GM19468 (cell line): Measurements from ENCODE around the gene WDR77.

Source experiments
- ATAC-seq: cut with Tn5 transposase; IDR thresholded peaks from one replicate; pipeline ENCODE4 v1.9.1; 2021; ENCODE audit warnings: mild to moderate bottlenecking, moderate library complexity, moderate number of reproducible peaks; ENCODE audit not compliant: unreplicated experiment; ENCODE audit errors: extremely low read depth

Gene WDR77

DNA sequence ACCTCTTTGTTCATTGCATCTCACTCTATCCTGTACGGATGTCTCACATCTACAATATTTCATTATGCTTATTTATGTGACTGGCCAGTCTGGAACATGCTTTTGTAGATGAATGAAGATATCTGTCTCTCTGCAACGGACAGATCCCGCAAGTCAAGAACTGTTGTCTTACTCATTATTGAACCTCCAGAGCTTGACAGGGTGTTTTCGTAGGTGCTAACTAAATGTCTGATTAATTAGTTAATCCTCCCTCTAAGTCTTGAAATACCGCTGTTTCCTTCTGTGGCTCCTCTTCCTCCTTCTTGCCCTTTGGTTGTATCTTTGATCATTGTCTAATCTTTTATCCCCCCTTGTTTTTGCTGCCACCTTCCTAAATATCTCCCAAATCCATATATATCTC is 21.5 kb upstream of the WDR77 start:
- no peak for ATAC-seq

DNA sequence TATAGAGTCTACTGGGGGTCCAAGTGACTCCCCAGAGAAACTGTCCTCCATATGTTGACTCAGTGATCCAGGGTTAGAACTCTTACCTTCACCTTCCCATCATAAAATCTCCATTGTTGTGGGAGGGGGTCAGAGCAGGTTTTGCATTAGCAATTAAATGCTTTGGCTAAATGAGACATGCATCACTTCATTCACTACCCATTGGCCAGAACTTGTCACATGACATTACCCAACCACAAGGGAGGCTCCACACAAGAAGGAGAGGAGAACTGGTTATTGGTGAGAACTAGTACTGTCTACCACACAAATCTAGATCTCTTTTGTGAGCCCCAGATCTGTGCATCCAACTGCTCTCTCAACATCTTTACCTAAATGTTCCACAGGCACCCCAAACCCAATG is 20.5 kb upstream of the WDR77 start:
- no peak for ATAC-seq

DNA sequence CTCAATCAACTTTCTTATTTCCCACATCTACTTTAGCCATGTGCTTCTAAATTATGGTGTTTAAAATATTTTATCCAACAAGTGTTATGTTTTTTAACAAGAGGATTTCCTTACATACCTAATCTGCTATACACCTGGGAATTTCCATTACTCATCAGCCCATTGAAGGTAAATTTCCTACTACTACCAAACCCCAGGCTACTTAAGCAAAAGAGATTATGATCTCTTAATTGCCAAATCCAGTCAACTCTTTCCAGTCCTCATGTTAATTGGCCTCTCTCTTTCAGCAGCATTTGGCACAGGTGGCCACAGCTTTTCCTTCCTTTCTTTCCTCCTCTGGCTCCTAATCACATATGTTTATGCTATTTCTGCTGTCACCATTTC is 19.7 kb upstream of the WDR77 start:
- ATAC-seq, result no peak

DNA sequence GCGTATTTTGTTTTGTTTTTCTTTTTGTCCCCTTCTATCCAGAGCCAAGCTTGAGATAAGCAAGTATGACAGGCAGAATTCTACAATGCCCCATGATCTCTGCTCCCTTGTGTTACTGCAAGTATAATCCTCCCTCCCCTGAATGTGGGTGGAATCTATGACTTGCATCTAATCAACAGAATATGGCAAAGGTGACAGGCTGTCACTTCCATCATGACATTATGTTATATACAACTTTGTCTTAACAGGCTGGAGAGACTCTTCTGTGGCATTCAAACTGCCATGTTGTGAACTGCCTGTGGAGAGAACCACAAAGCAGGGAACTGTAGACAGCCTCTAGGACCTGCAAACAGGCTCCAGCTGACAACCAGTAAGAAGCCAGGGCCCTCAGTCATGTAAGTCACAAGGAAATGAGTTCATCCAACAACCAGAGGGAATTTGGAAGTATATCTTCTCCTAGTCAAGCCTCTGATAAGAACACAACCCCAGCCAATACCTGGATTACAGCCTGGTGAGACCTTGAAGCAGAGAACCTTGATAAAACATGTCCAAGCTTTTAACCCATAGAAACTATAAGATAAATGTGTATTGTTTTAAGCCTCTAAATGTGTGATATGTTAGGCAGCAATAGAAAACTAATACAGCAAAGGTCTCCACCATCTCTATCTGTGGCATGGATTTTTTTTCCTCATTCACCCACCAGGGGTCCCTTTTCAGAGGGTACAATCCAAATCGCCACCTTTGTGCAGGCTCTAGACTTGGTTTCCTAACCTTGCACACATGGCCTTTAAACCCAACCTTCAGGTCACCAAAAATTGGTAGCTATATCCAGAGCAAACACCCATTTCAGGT is 19.0 kb upstream of the WDR77 start:
- ATAC-seq, result no peak

DNA sequence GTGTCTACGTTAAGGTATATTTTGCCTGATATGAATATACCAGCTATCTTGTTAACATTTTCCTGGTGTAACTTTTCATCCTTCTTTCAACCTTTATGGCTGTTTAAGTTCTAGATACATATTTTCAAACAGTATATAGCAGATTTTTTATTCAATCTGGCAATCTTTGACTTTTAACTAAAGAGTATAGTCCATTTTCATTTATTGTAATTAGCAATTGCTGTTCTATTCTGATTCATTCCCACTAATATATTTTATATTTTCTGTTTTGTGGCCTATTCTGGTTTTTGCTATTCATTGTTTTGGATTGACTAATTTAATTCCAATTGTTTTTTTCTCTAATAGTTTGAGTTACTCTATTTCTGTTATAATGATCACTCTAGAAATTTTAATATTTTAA is 17.4 kb upstream of the WDR77 start:
- no peak for ATAC-seq

DNA sequence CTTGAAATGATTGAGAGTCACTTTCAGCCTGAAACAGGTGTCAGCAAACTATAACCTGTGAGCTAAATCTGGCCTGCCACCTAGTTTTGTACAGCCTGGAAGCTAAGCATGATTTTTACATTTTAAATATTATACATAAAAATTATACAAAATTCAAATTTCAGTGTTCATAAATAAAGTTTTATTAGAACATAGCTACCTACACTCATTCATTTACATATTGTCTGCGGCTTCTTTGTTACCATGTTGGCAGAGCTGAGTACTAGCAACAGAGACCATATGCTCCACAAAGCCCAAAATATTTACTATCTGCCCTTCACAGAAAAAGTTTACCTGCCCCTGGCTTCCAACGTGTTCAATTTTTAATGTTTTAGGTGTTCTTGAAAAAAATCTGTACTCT is 16.7 kb upstream of the WDR77 start:
- ATAC-seq, result no peak

DNA sequence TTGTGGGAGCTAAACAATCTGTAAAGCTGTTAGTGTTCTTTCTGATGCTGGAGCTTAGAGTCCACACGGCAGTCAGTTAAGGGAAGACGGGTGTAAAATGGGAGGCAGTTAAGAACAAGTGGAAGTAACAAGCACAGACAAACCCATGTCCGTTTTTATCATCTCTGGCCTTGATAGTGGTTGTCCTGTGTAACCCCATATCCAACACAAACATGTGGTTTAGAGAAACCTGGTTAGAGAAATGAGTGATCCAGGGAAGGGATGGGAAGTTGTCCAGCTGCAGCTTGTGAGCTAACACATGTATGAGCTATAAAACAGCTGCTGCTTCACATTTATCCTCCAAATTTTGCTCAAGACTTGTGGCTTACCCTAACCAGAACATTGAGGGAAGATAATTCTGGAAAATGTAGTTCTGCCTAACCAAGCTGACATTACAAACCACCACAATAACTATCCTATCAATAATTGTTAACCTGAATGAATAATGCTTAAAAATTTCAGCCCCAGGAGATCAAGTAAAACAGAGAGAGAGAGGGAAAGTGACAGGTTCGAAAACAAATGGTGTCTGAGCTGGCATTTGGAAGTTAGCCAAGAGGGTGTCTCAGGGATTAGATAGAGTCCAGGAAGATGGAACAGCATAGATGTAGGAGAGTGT is 14.1 kb upstream of the WDR77 start:
- ATAC-seq, result no peak

DNA sequence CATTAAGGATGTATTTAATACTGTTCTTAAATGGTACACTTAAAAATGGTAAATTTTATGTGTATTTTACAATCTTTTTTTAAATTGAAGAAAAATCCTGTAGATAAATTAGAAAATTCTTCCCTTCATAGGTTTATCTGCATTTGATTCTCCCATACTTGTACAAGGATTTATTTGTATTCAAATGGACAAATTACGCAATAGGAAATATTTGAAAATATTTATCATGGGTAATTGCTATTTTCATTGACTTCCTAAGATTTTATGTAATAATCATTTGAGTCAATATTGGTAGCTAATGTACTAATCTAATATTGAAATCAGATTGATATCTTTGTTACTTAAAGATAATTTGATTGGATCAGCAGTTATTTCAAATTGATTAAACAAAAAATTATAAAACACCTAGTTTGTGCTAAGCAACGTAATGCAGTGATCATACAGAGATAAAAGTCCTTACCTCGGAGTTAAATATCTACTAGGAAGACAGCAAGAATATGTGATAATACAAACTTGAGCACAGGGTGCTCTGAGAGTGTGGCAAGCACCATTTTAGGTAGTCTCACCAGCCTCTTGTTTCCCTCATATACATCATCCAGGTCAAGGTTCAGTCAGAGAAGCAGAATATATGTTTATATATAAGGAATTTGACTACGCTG is 13.4 kb upstream of the WDR77 start:
- no peak for ATAC-seq

DNA sequence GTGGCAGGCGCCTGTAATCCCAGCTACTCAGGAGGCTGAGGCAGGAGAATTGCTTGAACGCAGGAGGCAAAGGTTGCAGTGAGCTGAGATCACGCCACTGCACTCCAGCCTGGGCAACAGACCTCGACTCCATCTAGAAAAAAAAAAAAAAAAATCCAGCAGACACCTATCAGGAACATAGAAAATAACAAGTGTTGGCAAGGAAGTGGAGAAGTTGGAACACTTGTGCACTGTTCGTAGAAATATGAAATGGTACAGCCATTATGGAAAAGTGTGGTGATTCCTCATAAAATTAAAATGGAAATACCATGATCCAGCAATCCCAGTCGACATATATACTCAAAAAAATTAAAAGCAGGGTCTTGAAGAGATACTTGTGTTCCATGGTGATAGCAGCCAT is 12.7 kb upstream of the WDR77 start:
- ATAC-seq, result no peak

DNA sequence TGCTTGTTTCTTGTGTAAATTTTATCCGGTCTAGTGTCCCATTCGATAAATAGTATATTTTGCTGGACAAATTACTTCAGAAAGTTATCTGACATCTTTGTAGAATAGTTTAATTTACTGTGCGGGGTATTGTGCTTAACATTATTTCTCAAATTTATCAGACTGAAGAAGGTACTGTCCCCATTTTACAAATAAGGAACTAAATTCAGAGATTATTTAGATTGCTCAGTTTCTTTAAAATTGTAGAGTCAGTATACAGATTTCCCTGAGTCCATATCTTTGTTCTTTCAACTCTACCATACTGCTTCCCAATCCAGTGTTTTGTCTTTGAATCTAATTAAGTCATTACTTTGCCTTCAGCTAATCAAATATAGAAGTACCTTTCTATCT is 6.6 kb upstream of the WDR77 start:
- ATAC-seq, result no peak

DNA sequence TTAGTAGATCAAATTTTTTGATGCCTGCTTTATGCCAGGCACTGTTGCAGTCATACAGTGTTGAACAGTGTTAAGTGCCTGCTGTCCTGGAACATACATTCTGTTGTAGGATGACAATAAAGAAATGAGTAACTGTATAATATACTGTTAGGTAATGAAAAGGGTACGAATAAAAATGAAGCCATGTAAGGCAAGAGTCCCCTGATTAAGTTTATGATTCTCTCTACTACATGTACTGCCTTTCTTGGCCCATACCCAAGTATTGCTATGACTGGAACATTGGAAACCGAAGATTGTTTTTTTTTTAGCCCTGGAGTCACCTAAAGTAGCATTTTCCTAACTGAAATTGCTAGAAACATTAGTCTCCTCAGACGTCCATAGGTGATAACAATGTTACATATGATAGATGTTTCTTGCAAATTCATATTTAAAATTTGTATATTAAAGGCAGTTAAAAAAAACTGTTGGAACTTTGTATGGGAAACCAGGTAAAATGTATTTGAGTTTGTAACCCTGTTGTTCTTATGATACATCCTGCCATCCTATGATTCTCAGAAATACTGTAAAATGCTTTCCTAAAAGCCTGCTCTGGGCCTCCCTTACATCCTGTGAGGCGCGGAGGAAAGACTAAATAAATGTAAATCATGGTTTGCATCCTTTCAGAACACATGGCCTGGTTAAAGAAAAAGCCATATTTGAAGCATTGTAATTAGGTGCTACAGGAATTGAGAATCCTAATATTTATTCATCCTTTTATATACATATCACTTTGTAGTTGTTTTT is 6.0 kb upstream of the WDR77 start:
- no peak for ATAC-seq

DNA sequence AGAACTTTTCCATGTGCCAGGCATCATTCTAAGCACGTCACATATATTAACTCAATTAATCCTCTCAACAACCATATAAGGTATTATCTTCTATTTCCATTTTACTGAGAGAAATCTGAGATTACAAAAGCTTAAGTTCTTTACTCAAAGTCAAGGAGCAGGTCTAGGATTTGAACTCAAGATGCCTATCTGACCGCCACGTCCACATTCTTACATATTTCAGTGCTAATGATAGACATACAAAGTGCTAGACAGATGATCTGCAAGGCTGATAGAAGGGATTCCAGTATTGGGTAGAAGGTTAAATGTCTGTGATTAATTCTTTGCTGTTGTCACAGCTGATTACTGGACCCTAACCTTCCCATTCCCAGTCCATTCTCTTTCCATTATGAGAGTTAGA is 4.7 kb upstream of the WDR77 start:
- no peak for ATAC-seq

DNA sequence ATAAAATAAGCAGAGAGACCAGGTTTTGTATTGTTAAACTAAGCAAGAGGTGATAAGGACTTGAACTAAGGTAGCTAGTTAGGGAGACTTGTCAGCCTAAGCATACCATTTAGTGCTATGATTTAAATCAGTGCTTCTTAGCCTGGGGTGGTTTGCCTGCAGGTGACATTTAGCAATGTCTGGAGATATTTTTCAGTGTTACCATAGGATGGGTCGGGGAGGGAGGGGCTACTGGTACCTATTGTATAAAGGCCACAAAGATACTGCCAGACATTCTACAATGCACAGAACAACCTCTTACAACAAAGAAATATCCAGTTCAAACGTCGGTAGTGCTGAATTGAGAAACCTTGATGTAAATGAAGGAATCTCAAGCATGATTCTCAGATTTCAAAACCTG is 3.5 kb upstream of the WDR77 start:
- no peak for ATAC-seq

DNA sequence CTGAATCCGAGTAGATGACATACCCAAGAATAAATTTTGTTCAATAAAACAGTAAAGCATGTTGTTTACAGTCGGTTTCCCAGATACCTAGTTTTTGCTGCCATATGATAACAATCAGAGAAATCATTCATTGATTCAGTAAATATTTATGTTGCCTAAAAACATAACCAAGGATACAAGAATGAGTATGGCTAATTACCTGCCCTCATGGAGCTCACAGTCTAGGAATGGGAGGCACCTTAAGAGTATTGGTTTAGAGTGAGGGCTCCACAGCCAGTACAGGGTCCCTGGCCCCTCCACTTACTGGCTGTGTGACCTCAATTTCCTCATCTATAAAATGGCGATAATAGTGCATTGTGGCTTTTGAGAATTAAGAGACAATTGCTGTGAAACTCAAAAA is 1.1 kb upstream of the WDR77 start:
- no peak for ATAC-seq

DNA sequence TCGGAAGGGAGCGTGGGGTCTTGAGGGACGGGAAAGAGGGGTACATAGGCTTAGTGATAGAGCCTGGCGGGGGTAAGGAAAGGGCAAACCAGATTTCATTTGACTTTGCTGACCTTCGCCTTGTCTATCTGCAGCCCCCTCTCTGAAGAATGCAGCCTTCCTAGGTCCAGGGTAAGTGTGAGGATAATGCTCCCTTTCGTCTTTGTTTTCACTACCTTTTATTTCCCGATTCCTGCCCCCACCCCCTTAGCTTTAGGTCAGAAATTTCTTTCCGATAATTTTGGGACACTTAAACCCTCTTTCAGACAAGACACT is 604 bp upstream of the WDR77 start:
- ATAC-seq, result no peak

DNA sequence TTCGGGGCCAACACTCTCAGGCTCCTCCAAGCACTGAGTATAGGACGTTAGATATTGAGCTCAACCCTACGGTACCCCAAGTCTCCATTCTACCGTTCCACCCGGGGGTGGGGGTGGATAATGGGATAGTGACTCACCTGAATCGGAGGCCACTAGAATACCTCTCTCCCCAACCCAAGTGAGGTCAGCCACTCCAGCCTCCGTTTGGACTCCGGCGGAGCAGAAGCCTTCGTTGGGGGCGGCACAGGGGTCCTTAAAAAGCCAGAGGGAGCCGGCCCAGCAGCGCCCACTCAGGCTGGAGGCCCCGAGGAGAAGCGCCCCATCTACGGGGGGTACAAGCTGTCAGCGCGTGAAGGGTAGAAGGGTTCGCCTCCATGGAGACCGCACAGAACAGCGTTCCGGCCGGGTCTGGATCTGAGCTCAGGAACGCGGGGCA is 556 bp downstream of the WDR77 start:
- ATAC-seq, result no peak

DNA sequence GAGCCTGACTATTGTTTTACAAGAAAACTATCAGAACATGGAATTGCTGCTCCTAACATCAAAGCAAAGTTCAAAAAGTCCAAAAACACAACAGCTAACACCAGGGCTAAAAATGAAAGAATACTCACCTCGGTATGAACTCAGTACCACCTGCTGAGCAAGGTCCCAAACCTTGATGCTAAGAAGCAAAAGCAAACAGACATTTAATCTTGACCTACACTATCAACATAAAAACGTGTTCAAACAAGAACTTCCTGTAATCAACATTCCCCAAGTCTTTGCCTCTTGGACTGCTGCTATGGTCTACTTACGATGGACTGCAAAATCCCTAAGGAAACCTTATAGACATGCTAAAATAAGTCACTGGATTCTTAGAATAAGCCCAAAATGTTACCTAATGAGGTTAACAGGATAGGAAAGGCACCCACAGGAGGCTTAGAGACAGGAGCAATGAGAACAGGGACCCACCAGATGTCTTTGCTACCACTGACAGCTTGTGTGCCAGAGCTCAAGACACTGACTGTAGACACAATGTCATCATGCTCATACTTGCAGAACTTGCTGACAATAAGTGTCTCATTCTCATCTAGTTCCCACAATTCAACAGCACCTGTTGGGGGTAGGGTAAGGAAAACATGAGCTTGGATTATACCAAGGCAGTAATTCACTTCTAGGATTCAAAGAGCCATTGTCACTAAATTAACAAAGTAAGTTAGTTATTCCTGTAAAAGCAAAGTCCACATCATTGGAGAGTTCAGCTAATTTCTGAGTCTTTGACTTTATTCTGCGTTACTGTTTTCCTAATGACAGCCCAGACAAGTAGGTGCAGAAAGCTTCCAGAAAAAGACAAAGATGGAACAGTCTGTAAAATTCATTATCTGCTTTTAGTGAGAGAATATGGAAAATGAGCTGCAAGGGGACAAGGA is 1.8 kb downstream of the WDR77 start:
- no peak for ATAC-seq

DNA sequence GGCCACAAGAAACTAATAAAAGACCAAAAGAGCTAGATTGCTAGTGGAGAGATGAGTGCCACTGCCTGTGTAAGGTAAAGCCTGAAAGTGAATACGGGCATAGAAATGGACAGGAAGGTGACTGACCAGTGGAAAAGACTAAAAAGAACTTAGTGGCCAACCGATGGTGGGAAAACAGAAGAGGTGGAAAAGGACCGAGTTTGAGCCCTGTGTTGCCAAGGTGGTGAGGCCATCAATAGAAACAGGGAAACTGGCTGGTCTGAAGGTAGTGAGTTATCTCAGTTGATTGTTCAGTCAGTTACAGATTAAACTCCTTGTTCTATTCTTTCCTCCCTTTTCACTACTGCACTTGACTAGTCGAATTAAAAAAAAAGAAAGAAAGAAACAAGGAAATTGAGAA is 2.5 kb downstream of the WDR77 start:
- no peak for ATAC-seq

DNA sequence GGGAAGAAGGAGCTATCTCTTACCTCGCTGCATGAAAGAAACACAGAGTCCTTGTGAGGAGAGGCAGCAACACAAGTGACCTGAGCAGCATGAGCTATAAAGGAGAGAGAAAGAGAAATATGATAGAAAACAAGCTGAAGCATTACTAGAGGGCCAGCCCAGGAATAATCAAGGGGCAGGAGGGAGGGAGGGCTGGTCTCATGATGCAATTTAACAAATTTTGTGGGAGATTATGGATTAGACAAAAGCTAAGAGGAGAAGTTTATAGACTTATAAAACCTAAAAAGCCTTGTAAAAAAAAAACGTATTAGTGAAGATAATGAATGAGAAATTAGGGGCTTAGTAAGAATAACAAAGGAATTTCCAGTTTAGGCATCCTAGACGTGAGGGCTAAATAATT is 5.0 kb downstream of the WDR77 start:
- no peak for ATAC-seq

DNA sequence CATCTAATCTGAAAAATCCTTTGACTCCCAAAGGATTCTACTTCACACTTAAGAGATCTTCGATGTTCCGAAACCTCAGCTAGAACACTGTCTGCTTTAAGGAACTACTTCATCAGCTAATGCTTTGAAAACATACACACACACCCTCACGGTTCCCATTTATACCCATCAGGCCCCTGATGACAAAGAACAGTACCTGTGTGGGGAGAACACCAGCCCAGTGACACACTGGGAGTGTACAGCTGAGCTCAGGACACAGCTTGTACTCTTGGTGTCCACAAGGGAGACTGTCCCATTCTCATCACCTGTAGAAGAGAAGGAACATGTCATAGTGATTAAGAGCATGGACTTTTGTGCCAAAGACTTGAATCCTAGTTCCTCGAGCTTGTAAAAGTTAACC is 6.6 kb downstream of the WDR77 start:
- no peak for ATAC-seq
